ENCODE measurements around the gene CYP2F1.

Gene CYP2F1

DNA sequence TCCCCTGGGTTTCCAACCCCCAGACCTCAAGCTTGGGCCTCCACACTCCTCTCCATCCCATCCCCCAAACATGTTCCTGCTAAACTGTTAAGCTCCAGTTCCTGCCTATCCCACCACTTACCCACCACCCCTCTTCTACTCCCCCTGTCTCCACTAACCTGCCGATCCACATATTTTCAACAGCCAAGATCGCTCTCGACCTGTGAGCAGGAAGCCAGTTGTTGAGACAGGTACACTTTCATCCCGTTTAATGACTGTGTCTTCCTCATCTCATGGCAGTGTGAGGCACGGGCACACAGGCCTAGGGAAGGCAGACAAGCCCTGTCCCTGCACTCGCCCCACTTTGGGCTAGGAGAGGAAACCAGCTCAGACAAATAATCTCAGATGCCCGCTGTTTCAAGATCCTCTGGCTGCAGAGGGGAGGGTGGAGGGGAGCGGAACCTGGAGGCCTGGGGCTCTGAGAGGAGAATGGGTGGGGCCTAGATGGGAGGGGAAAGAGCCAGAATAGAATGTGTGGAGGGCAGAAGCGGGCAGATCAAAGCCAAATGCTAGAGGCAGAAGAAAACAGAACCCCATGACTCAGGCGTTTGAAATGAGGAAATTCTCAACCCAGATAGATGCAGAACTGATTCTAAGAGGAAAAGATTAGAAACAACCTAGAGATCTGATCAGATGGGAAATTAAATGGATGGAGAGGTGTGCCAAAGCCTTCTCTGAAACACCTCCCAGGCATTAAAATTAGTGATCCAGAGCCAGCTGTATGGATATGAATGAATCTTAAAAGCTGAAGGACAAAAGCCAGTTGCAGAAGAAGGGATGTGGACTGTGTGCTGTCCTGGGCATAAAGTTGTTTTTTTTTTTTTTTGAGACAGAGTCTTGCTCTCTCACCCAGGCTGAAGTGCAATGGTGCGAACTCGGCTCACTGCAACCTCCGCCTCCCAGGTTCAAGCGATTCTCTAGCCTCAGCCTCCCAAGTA, 61.9 kb downstream of the CYP2F1 start:
- Histone ChIP-seq H3K9me3 (ENCODE audit: control insufficient read depth in 5 of 5, low read length in 5 of 5) (no peaks in the 10 kb centered on the region), H3K27me3 (ENCODE audit: control insufficient read depth in 5 of 5, insufficient read depth in 4 of 5, low read length in 5 of 5) (peaks cover 0 to 3% (median 0%) of the 10 kb centered on the region in 5 donors), H3K4me3 (ENCODE audit: low read depth in 1 of 5, low read length in 5 of 5) (peak overlapping the region in 2 of 5 donors; percentile 19 to 39), H3K9ac (ENCODE audit: low read length in 5 of 5) (no peak overlapping the region), H3K4me1 (ENCODE audit: control insufficient read depth in 5 of 5, insufficient read depth in 5 of 5, low read length in 5 of 5) (peaks cover 0 to 7% (median 2%) of the 10 kb centered on the region in 5 donors), H3K27ac (ENCODE audit: low read depth, low read length) (no peak overlapping the region), H3K36me3 (ENCODE audit: control insufficient read depth in 5 of 5, insufficient read depth in 5 of 5, low read length in 5 of 5) (no peaks in the 10 kb centered on the region)

Data from subcutaneous abdominal adipose tissue (tissue), 5 donors.